ENCODE measurements around the gene BCAP31. TPM values are rescaled to one million over a fixed set of nuclear protein-coding genes. Genes with fewer than 3 reads are reported as not detected.
"Not testable (repeated sequence)": the region's sequence is repeated elsewhere in the genome, so short reads cannot be mapped to it uniquely, and the experiment has no call there.

Gene BCAP31
- total RNA-seq, 1 experiment from 2014 or later = 523 TPM

DNA sequence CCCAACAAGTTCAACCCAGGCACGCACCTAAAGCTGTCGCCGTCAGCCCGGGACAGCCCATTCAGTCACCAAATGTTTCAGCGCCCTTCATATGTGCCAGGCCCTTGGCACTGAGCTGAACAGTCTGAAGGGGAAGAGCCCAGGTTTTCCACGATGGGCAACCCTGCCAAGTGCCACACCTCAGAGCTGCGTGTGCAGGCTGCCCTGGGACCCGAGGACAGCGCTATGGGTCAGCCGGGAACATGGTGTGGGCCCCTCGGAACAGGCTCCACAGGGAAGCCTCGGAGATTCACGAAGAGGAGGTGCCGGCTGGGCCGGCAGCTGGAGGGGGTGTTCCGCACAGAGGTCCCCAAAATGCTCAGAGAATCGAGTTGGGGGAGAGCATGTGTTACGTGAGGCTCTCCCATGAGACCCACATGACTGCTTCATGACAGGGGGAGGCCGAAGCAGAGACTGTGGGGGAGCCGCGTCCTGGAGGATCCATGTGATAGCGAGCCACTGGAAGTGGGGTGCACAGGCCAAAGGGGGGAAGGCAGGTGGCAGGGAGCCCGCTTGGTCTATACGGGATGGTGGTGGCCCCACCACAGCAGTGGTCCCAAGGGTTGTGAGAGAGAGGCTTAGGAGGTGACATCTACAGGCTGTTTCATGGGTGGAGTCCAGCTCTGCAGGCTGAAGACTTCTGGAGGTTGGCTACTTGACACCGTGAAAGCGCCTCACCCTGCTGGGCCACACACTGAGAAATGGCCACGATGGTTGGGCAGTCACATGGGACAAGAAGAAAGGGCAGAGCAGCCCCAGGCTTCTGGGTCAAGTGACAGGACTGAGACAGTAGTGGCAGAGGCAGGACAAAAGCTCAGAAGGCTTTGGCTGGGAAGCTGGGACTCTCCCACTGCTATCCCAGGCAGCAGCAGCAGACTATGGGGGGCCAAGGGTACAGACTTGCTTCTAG is 14.2 kb downstream of the BCAP31 start:
- DNase-seq (ENCODE audit: low spot score) = no peak

DNA sequence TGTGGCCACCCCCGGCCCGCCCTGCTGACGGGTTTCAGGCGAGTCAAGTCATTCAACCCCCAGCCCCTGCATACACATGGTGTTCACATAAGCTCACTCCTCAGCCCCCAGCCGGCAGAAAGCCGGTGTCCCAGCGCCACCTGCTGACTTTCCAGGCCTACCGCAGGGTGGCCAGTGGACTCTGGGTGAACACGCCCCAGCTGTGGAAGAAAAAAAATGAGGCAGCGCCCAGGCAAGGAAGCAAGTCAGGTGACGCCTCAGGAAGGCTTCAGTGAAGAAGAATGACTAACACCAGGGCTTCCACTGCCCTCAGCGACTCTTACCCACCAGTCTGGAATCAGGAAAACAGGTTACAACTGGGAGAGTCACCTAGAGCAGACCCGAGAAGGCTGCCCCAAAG is 15.8 kb downstream of the BCAP31 start:
- peak; percentile 94 for DNase-seq (ENCODE audit: low spot score)

DNA sequence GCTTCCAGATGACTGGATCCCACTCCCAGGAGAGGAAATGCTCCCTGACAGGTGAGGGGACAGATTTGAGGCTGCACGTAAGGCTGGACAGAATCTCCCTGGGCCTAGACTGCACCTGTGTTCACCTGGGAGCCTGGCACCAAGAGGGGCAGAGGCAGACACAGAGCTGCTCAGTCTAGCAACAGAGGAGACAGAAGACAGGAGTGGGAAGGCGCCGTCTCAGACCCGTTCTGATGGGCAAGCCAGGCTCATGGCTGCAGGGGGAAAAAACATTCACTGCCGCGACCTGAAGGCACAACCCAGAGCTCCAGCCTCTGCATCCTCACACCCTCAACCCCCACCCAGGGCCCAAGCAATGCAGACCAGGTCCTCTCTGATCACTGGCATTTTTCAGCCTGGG is 16.8 kb downstream of the BCAP31 start:
- no peak for DNase-seq (ENCODE audit: low spot score)

DNA sequence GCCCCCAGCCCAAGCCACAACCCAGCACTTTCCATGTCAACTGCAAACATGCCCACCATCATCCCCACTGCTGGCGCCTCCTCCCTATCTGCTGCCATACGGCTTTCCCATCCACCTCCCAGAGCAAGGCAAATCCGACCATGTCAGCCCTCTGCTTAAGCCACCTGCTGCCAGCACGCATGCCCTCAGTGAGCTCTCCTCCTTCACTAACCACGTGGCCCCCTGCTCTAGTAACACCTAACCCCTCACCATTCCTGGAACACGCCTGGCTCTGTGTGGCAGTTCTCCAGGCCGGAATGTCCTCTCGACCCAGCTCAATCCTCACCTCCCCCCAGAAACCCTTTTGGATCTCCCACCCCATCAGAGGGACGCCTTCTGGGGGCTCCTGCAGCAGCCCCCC is 17.4 kb downstream of the BCAP31 start:
- no peak for DNase-seq (ENCODE audit: low spot score)

DNA sequence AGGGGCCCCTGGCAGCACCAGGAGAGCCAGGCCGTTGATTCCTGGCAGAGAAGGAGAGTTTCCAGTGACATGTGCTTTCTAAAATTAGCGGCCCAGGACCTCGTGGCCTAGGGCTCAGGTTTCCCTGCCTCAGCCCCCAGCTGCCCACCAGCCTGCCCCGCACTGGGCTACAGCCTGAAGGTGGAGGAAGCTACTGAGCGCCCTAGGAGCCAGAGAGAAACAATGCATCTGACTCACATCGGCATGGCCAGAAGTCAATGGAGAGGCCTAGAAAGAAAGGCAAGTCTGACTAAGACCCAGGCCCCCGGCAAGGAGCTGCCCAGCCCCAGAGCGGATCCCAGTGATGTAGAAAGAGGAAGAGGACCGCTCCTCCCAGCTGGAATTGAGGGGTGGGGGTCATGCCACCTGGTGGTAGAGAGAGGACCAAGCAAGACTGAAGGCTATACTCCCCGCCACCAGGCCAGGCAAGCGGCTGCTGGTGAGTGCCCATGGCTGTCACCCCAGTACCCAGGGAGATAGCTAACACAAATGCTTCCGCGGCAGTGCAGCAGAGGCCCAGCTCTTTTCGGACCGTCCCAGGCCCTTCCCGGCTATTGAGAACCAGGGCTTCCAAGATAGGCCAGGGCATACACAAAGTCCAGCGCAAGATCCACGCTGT is 18.7 kb downstream of the BCAP31 start:
- not testable (repeated sequence) for DNase-seq (ENCODE audit: low spot score)

DNA sequence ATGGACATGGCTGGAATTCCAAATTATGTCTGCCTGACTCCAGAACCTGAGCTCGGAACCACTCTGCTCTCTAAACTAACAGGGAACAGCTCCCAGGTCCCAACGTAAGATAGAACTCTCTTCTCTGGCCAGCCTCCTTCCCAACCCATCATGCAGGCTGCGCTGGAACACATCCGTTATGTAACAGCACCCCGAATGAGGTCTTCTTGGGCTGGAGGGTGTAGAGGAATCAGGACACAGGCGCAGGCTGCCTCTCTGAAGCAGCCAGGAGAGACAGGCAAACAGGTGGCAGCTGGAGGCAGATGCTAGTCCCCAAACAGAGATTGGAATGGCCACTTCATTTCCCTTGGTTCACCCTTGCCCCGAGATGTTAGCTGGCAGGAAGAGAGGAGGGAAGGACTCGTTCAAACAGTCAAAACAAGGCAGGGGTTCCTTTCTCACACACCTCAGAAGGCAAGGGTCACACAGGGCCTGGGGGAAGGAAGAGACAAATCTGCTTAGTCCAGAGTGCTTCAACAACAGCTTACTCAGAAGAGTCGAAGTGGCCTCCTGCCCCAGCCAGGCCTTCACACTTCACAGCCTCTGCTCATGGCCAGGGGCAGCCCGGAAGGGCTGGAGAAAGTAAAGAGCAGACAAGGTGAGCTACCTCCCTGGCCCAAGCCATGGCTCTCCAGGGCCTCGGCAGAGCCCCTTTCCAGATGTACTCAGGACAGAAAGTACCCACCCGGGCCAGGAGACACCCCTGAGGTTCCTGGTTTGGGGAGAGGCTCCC is 19.4 kb downstream of the BCAP31 start:
- not testable (repeated sequence) for DNase-seq (ENCODE audit: low spot score)

DNA sequence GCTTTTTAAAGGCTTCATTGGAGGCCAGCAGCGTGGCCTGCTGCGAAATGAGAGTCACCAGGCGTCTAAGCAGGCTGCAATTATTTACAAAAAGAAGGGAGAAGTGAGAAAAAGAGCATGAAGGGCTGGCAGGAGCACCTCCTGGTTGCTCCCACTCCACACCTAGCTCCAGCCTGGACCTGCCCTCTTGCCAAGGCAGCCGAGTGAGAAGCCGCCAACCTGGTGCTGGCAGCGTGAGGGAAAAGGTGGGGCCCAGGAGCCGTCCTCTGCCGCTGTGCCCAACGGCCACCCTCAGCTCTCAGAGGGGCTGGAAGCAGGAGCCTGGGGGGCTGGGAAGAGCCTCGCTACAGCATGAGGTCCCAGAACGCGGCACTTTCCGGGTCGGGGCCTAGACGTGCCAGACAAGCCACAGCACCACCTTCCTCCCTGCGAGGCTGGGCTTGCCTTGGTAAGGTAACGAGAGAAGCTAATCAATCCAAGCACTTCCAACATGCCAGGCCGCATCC is 20.1 kb downstream of the BCAP31 start:
- DNase-seq (ENCODE audit: low spot score) = no peak

DNA sequence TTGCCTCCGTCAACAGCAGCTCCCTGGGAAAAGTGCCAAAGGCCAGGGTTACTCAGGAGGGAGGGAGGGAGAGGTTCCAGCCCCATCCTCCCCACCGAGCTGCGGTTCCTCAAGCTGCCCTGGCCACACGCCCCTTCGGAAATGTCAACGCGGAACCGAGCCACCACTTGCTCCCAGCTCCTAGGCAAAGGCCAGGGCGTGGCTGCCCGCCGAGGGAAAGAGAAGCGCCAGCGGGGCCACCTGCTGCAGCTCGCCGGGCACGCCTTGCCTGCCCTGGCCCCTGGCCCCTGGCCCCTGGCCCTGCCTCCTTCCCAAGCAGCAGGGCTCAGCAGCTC is 21.2 kb downstream of the BCAP31 start:
- peak; percentile 83 for DNase-seq (ENCODE audit: low spot score)

DNA sequence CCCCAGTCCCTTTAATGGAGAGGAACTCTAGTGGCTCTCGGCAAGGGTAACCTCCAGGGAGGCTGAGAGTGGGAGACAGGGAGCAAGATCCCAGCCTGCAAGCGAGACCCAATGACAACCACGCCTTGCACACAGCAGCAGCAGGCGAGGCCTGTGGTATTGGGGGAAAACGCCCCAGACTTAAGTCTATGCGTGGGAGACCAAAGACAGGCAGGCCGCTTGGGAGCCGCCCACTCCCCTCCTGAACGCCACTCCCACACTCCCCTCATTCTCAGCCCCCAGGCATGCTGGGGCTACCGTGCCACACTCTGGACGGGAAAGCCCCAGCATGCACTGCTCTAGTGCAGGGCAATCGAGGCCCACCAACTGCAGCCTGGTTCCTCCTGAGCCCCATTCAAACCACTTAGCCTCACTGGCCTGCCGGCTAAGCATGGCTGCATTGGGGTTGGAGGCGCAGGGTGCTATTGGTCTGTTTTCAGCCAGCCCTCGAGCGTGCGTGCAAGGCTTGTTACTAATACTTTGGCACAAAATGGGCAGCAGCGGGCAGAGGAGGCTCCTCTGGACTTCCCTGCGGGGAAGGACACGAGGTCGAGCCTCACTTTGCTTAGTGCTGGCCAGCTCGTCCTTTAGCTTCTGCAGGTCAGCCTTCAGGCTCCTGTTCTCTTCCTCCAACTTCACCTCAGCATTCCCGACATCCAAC is 21.7 kb downstream of the BCAP31 start:
- DNase-seq (ENCODE audit: low spot score) = no peak

DNA sequence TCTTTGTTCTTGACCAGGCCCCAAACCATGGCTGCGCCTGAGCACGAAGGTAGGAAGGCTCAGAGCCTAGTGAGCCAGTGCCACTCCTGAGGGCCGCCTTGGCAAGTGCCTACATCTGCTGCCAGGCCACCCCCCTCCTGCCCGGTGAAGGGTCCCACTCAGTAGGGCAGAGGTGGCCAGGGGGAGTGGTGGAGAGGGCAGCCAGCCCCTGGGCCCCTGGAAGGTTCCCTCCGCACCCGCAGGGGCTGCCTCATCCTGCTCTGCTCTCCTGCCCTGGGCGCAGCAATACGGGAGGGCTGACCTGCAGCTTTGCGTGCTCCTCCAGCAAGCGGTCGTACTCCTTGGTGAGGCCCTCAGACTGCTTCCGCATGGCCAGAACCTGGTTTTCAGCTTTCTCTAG is 22.5 kb downstream of the BCAP31 start:
- DNase-seq (ENCODE audit: low spot score) = no peak

DNA sequence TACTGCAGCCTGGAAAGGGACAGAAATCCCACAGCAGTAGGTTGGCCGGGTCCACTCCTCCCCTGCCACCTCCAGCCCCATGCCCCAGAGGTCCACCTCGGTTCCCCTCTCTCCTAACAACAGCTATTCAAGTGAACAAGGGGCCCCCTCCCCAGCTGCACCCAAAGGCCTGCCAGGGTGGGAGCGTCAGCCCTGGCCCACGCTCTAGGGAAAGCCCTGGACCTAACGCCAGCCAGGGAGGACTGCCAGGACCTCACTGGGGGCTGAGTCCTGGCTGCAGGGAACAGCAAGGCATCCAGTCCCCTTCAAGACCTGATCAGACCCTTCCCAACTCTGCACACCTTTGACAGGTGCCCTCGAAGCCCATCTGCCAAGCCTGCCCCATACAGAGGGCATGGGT is 23.2 kb downstream of the BCAP31 start:
- DNase-seq (ENCODE audit: low spot score) = no peak

DNA sequence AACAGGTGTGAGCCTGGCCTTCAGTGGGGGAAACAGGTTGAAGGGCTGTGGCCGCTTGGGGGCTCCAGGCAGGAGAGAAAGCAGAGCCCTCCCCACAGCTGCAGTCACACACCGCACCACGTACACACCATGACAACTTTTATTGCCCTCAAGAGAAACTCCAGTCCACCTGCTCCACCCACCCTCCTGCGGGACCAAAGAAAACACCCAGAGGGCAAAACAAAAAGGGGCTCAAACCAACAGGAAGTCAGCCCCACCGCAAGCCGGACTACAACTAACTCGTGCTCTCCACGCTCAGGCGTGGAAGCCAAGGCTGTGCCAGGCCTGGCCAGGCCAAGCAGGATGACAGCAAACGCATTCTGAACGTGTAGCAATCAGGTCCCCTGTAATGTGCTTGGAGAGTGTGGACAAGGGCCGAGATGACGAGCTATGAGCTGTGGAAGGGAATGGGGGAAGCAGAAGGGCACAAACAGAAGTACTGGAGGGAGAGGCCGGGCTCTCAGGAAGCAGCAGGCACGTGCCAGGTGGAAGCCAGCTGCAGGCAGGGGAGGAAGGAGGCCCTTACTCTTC is 23.7 kb downstream of the BCAP31 start:
- no peak for DNase-seq (ENCODE audit: low spot score)

DNA sequence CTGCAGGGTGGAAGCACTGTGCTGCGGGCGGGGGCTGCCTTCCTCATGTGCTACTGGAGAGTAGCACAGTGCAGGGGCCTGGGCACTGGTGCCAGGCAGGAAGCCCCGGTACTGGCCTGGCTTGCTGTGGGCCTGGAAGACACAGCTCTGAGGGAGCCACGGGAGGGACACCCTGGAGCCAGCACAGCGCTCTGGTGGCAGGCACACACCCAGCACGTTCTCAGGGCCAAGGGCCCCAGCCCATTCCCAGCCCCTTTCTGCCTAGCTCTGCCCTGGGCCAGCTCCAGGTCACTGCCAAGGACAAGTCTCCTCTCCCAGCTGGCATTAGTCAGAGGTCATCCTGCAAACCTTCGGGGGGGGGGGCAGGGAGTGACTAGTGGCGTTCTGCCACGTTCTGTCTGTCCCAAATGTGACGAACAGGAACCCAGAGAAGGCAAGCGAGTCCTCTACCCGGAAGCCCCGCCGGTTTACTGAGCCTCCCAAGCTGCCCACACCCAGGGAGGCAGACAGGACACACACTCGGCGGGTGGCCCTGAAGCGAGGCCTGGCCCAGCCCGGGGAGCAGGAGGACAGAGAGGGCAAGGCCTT is 24.3 kb downstream of the BCAP31 start:
- DNase-seq (ENCODE audit: low spot score) = peak; percentile 29

DNA sequence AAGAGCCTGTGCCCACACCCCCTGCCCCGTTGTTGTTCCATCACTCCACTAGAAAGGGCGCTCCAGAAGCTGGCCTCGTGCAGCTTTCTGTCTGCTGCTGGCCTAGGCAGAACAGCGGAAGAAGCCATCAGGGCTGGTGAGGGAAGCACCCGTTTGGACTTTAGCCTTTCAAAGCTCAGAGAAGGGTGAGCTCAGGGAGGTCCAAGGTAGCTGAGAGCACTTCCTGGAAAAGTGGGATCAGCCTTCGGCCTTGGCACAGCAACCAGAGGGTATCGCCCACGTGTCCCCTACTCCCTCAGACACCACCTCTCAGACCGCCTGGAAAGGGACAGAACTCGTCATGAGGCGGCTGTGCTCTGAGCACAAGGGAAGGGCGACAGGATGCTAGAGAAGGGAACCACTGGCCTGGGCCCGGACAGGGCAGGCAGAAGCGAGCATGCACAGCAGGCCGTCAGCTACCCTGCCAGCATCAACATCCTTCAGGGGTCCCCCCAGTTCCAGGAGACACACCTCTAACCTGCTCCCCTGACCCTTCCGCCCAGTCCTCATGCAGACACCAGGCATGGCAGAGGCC is 24.9 kb downstream of the BCAP31 start:
- not testable (repeated sequence) for DNase-seq (ENCODE audit: low spot score)

DNA sequence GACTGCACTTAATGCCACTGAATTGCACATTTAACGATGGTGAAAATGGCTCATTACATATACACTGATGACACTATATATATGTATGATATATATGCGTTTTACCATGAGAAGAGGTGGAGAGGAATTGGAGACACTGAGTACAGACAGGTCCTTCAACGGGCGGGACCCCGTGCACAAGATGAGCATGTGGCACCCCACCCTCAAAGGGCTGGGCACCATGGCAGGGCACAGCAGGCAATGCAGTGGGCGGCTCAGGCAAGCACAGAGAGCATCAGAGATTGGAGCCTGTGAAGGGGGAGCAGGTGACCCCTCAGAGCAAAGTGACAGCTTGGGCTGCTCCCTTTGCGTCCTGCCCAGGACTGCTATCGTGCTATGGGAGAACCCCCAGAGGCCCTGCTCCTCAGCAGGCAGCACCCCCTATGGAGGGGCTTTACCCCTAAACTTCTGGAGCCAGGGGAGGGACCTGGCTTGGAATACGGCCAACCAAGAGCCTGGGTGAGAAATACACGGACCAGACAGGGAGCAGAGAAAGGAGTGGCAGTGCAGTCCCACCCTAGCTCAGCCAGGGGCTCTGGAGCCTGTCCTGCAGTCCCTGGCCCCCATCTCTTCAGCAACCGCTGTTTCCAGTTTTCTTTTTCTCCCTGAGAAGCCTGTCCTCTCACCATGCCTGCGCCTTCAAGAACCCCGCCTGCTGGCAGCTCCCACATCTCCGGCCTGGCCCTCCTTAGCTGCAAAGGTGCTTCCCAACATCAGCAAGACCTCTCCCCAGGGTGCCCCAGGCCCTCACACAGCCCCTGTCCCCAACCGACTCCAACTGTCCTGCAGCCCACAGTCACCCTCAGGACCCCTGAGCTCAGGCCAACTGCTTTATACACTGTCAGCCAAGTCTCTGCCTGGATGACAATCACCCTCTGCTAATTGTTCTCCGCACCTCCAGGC is 26.0 kb downstream of the BCAP31 start:
- DNase-seq (ENCODE audit: low spot score) = no peak

DNA sequence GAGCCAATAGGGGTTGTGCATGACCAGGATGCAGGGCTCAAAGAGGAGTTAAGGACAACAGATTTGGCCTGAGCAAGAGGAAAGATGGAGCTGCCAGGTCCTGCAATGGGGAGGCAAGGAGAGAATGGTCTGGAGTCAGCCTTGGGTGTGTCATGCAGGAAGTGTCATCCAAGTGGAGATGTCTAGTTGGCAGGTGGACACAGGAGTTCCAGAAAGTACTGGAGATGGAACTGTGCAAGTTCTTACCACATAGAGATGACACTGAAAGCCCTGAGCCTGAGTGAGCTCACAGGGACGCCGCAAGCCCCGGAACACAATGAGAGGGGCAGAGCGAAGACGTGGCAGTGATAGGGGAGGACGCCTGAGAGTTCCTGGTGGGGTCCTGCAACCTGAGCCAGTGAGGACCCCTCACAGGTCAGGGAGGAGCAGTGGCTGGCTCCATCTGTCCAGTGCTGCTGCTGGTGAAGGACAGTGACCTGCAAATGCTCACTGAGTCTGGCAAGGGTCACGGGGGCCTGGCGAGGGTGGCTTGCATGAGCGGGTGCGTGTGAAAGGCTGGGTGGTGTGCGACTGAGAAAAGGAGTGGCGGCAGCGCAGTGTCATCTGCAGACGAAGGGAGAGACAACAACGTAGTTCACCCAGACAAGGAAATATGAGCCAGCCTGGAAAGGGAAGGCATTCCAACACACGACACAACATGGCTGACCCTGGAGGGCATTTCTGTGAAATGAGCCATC is 27.0 kb downstream of the BCAP31 start:
- not testable (repeated sequence) for DNase-seq (ENCODE audit: low spot score)

DNA sequence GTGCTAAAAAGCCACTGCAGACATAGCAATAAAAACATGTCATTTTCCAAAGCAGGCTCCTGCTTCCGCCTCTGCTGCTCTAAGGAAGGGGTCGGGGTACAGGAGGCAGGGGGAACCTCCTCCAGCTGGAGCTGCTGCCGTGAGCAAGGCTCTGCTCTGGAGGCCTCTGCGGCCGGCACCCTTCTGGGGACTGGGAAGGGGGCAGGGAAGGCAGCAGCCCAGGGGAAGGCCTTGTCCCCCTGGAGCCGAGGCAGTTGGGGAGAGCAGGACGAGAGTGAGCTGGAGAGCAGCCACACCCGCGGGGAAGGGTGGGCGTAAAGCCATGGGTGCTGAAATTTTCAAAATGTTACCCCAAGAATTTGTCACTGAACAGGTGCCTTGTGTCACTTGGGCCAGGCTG is 27.6 kb downstream of the BCAP31 start:
- DNase-seq (ENCODE audit: low spot score) = not testable (repeated sequence)

DNA sequence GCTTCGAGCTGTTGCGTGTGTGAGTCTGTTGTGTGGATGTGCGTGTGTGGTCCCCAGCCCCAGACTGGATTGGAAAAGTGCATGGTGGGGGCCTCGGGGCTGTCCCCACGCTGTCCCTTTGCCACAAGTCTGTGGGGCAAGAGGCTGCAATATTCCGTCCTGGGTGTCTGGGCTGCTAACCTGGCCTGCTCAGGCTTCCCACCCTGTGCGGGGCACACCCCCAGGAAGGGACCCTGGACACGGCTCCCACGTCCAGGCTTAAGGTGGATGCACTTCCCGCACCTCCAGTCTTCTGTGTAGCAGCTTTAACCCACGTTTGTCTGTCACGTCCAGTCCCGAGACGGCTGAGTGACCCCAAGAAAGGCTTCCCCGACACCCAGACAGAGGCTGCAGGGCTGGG is 28.1 kb downstream of the BCAP31 start:
- no peak for DNase-seq (ENCODE audit: low spot score)
